ENCODE measurements around the gene VNN1. TPM values are rescaled to one million over a fixed set of nuclear protein-coding genes. Genes with fewer than 3 reads are reported as not detected.

The VNN1 gene
- total RNA-seq, 4 donors from 2014 or later = 0.84 to 1.5 (median 1.4) TPM; not detected in 1

DNA sequence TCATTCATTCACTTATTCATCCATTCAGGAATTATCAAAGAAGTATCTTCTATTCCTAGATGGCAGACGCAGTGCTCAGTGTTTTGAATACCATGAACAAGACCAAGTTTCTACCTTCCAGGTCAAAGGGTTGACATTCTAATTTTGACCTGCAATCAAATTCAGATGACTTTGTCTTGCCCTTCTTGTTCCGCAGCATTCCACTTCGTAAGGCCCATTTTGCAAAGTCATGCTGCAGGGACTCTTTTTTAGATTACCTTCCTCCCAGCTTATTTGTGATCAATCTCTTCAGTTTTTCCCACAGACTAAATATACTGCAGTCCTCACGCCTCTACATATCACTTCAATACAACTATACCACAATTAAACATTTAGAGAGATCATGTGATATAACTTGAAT, 47.7 kb downstream of the VNN1 start:
- H3K27me3 ChIP-seq = no peaks in the 10 kb centered on the region
- no peak overlapping the region for H3K4me3 ChIP-seq
- TF ChIP-seq EP300 (IDR thresholded peaks at IDR 0.05) (no peak), POLR2A (IDR thresholded peaks at IDR 0.05) (no peak), CTCF (IDR thresholded peaks at IDR 0.05) (no peak)
- no peak overlapping the region for H3K27ac ChIP-seq
- no peaks in the 10 kb centered on the region for H3K9me3 ChIP-seq
- H3K36me3 ChIP-seq = no peaks in the 10 kb centered on the region
- no peak for DNase-seq (ENCODE audit: low spot score in 2 of 2)
- 81 to 85% methylated on average over 4 of the region's 4 CpGs for WGBS, 2 donors
- H3K4me1 ChIP-seq = no peaks in the 10 kb centered on the region

GRCh38 chr6:132664309-132665034, 49.4 kb downstream of the VNN1 start:
- H3K27me3 ChIP-seq = no peaks in the 10 kb centered on the region
- no peaks in the 10 kb centered on the region for H3K4me1 ChIP-seq
- 89 to 96% methylated on average over 1 of the region's 1 CpG for WGBS, 2 donors
- no peaks in the 10 kb centered on the region for H3K9me3 ChIP-seq
- no peaks in the 10 kb centered on the region for H3K36me3 ChIP-seq
- H3K4me3 ChIP-seq = no peak overlapping the region
- no peak overlapping the region for H3K27ac ChIP-seq
- TF ChIP-seq POLR2A (IDR thresholded peaks at IDR 0.05) (no peak), EP300 (IDR thresholded peaks at IDR 0.05) (no peak), CTCF (IDR thresholded peaks at IDR 0.05) (no peak)
- no peak for DNase-seq (ENCODE audit: low spot score in 2 of 2)

DNA sequence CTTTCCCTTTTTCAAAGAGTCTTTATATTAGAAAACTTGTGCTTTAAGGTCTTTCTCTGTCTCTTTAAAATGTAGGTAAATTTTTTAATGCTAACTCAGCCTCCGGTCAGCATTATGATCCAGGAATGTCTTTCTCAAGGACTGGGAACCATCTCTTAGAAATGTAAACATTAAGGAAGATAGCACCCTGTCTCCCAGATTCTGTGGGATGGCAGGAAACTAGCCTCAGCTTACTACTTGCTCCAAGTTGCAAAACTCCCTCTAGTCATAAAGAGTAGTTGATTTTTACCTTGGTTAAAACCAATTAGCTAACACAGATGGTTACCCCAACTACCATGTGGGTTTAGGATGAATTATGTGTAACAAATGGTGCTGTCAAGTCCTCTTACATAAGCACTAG, 50.2 kb downstream of the VNN1 start:
- Histone ChIP-seq H3K27me3 (no peaks in the 10 kb centered on the region), H3K4me1 (no peaks in the 10 kb centered on the region), H3K27ac (no peak overlapping the region), H3K9me3 (no peaks in the 10 kb centered on the region), H3K4me3 (no peak overlapping the region), H3K36me3 (no peaks in the 10 kb centered on the region)
- WGBS, 2 donors = 78 to 82% methylated on average over 1 of the region's 1 CpG
- TF ChIP-seq POLR2A (IDR thresholded peaks at IDR 0.05) (no peak), CTCF (IDR thresholded peaks at IDR 0.05) (no peak), EP300 (IDR thresholded peaks at IDR 0.05) (no peak)
- DNase-seq (ENCODE audit: low spot score in 2 of 2) = no peak

DNA sequence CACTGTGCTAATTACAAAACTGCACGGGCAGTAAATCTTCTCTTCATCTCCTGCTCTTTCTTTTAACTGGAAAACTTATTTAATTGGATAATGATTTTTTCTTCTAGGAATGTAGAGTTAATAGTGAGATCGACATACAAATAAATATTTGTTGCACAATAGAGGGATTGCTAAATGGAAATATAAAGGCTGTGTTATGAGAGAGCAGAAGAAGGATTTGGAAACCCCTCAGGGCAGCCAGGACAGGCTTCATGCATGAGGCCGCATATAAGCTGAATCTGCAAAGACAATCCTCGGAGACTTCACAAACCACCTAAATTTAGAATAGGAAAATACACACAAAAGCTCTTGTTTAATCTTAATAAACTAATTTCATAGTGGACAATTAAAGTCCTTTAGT, 51.9 kb downstream of the VNN1 start:
- no peak for DNase-seq (ENCODE audit: low spot score in 2 of 2)
- Histone ChIP-seq H3K9me3 (no peaks in the 10 kb centered on the region), H3K4me1 (no peaks in the 10 kb centered on the region), H3K36me3 (no peaks in the 10 kb centered on the region), H3K27me3 (no peaks in the 10 kb centered on the region), H3K27ac (no peak overlapping the region), H3K4me3 (no peak overlapping the region)
- TF ChIP-seq CTCF (IDR thresholded peaks at IDR 0.05) (no peak), EP300 (IDR thresholded peaks at IDR 0.05) (no peak), POLR2A (IDR thresholded peaks at IDR 0.05) (no peak)
- WGBS, 2 donors = 47 to 52% methylated on average over 4 of the region's 4 CpGs

DNA sequence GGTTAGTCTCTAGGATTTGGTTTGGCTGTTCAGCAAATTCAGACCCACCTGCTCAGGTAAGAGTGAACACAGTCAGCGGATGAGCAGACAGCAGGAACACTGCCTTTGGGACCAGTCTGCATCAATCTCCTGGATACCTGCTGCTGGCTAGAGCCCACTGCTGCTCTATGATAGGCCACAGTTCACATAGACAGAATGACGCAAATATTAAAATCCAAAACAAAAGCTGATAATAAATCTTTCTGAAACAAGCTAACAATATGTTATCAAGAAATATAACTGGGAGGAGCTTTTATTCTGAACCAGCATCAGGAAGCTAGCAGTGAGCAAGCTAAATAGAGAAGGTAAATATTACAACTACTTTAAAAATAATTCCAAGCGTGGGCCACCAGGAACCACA, 54.8 kb downstream of the VNN1 start, which contains the start of gene TAAR1:
Gene TAAR1 (minus strand): TSS at position 101 of the 400 bp plus-strand sequence. CDS start 13,179 bp downstream, outside the sequence.
- WGBS, 2 donors = 65 to 85% methylated on average over 3 of the region's 3 CpGs
- Histone ChIP-seq H3K4me3 (no peak within 1 kb of the TSS), H3K27me3 (no peaks in the 10 kb centered on the region), H3K4me1 (no peaks in the 10 kb centered on the region), H3K27ac (no peak within 1 kb of the TSS), H3K9me3 (no peaks in the 10 kb centered on the region), H3K36me3 (no peaks in the 10 kb centered on the region)
- TF ChIP-seq CTCF (IDR thresholded peaks at IDR 0.05) (no peak), EP300 (IDR thresholded peaks at IDR 0.05) (no peak), POLR2A (IDR thresholded peaks at IDR 0.05) (no peak)
- DNase-seq (ENCODE audit: low spot score in 2 of 2) = no peak
